Stomach (tissue), 9 donors: Measurements from ENCODE around the gene ANKFY1. TPM values are rescaled to one million over a fixed set of nuclear protein-coding genes. Genes with fewer than 3 reads are reported as not detected.
A peak's percentile ranks its signal among the peaks of the same experiment; 100 is the strongest.

Source experiments
- DNase-seq, 2 donors: peaks; one replicate each; pipeline versions ENCODE4 v3.0.0 to v3.0.0-alpha.2; 2013 to 2019
- H3K27ac ChIP-seq, 5 donors: fragments of 200-600 bp in 4 of 5; sonication (generic) in 4 of 5; one replicate each; pipeline ENCODE4 v1.5.1; 2013 to 2019; ENCODE audit warnings: mild to moderate bottlenecking in 1 of 5, moderate library complexity in 1 of 5
- H3K27me3 ChIP-seq, 3 donors: fragments of 200-600 bp; sonication (generic); one replicate each; pipeline ENCODE4 v1.5.1; 2017 to 2019; ENCODE audit warnings: mixed run types in 1 of 3
- H3K36me3 ChIP-seq, 4 donors: fragments of 200-600 bp; sonication (generic); 1 replicate in 3 of 4; 2 replicates in 1 of 4; pipeline ENCODE4 v1.5.1; 2016 to 2019
- H3K4me1 ChIP-seq, 4 donors: fragments of 200-600 bp; sonication (generic); one replicate each; pipeline ENCODE4 v1.5.1; 2016 to 2019
- H3K4me3 ChIP-seq, 4 donors: fragments of 200-600 bp; sonication (generic) in 3 of 4; one replicate each; pipeline ENCODE4 v1.5.1; 2016 to 2019; ENCODE audit warnings: mild to moderate bottlenecking in 1 of 4
- H3K9me3 ChIP-seq, 4 donors: fragments of 200-600 bp; sonication (generic); one replicate each; pipeline ENCODE4 v1.5.1; 2016 to 2019
- EP300 ChIP-seq: sonication (generic); formaldehyde crosslinking; IDR thresholded peaks from one replicate; pipeline ENCODE4 v1.6.1; 2017; ENCODE audit warnings: antibody characterized with exemption
- POLR2A ChIP-seq, 4 donors: fragments of 450-650 bp; IDR thresholded peaks; one replicate each; pipeline ENCODE4 v1.6.1; 2016; ENCODE audit warnings: antibody characterized with exemption in 4 of 4, control low read depth in 2 of 4, mild to moderate bottlenecking in 1 of 4, moderate library complexity in 1 of 4
- POLR2AphosphoS5 ChIP-seq, 3 donors: sonication (generic); formaldehyde crosslinking; IDR thresholded peaks; one replicate each; pipeline ENCODE4 v1.6.1; 2016; ENCODE audit warnings: antibody characterized with exemption in 3 of 3
- WGBS, 5 donors: extraction: QIAGEN DNeasy Blood & Tissue Kit in 3 of 5; methylation state at CpG; one replicate each; pipeline versions ENCODE4 v1.1.5 to v1.1.7; 2013 to 2018; 5-methylcytosine and 5-hydroxymethylcytosine counted together
- intact Hi-C: fragments of 100-400 bp; cut with DNase I; formaldehyde crosslinking; loops from one replicate; pipeline ENCODE4 v1.15.1; 2023; ENCODE audit warnings: low total_unique reads
- polyA plus RNA-seq, 3 donors: library from polyadenylated mRNA; stranded (reverse); fragments of 200-250 nt; gene quantifications; one replicate each; pipeline ENCODE4 v1.2.3, GENCODE V29; 2013
- total RNA-seq, 5 donors: library from RNA; depleted of rRNA; stranded (reverse); fragments of >200 nt; gene quantifications; one replicate each; pipeline versions ENCODE4 v1.1.0 to v1.2.3, GENCODE V29; 2014 to 2016
- TF ChIP-seq, protein P1 (sequence below), 7 experiments: fragments of 450-650 bp in 4 of 7; fragments of 200-600 bp in 3 of 7; sonication (generic) in 3 of 7; IDR thresholded peaks; one replicate each; pipeline ENCODE4 v1.5.1; 2016 to 2019; ENCODE audit warnings: antibody characterized with exemption in 7 of 7, control low read depth in 2 of 7, mild to moderate bottlenecking in 1 of 7
- donor health status: healthy with polysubstance abuse.
- donor health status: Bipolar disorder and iron deficiency.
- donor health status: healthy.

The ANKFY1 gene
- total and polyA plus RNA-seq, 8 donors, result 6.4 to 61.0 (median 39.2) TPM

DNA sequence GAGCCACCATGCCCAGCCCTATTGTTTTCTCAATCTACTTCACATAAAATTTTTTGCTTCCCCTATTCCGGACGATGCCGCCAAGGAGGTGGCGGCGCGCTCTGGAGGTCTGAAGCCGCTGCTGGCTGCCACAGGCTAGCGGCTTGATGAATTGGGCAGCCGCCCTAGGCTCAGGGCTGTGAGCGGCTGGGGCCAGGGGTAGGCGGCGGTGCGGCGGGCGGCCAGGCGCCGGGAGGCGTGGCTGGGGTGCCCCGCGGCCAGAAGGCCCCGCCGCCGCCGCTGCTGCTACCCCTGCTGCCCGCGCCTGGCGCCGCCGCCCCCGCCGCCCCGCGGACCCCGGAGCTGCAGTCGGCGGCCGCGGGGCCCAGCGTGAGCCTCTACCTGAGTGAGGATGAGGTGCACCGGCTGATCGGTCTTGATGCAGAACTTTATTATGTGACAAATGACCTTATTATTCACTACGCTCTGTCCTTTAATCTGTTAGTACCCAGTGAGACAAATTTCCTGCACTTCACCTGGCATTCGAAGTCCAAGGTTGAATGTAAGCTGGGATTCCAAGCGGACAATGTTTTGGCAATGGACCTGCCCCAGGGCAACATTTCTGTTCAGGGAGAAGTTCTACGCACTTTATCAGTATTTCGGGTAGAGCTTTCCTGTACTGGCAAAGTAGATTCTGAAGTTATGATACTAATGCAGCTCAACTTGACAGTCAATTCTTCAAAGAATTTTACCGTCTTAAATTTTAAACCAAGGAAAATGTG, 41.7 kb downstream of the ANKFY1 start:
- Histone ChIP-seq H3K4me1 (peaks cover 0 to 19% (median 7%) of the 10 kb centered on the region in 4 donors), H3K27me3 (no peaks in the 10 kb centered on the region), H3K36me3 (peaks cover 0 to 35% (median 26%) of the 10 kb centered on the region in 4 donors), H3K9me3 (no peaks in the 10 kb centered on the region), H3K4me3 (no peak overlapping the region), H3K27ac (peak overlapping the region in 1 of 5 donors; percentile 80)
- WGBS, 5 donors, result 87 to 96% (median 92%) methylated on average over 32 to 47 of the region's 47 CpGs
- TF ChIP-seq, protein P1, sequence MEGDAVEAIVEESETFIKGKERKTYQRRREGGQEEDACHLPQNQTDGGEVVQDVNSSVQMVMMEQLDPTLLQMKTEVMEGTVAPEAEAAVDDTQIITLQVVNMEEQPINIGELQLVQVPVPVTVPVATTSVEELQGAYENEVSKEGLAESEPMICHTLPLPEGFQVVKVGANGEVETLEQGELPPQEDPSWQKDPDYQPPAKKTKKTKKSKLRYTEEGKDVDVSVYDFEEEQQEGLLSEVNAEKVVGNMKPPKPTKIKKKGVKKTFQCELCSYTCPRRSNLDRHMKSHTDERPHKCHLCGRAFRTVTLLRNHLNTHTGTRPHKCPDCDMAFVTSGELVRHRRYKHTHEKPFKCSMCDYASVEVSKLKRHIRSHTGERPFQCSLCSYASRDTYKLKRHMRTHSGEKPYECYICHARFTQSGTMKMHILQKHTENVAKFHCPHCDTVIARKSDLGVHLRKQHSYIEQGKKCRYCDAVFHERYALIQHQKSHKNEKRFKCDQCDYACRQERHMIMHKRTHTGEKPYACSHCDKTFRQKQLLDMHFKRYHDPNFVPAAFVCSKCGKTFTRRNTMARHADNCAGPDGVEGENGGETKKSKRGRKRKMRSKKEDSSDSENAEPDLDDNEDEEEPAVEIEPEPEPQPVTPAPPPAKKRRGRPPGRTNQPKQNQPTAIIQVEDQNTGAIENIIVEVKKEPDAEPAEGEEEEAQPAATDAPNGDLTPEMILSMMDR (IDR thresholded peaks at IDR 0.05), result no peak
- no peak for DNase-seq
- intact Hi-C loops, result no loop called here

DNA sequence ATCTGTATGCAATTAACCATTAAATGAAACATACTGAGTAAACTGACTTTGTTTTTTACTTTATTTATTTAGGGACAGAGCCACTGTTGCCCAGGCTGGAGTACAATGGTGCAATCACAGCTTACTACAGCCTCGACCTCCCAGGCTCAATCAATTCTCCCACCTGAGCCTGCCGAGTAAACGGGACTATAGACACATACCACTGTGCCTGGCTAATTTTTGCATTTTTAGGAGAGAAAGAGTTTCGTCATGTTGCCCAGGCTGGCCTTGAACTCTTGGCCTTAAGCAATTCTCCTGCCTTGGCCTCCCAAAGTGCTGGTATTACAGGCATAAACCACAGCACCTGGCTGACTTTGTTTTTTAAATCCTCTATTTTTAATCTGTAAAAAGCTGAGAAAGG, 42.6 kb downstream of the ANKFY1 start:
- intact Hi-C loops, result no loop called here
- 62 to 75% (median 66%) methylated on average over 4 of the region's 4 CpGs for WGBS, 5 donors
- DNase-seq, result no peak
- Histone ChIP-seq H3K9me3 (no peaks in the 10 kb centered on the region), H3K36me3 (peaks cover 0 to 41% (median 34%) of the 10 kb centered on the region in 4 donors), H3K27ac (peak overlapping the region in 3 of 5 donors; percentile 52 to 80 (median 67)), H3K27me3 (no peaks in the 10 kb centered on the region), H3K4me1 (peaks cover 0 to 21% (median 7%) of the 10 kb centered on the region in 4 donors), H3K4me3 (no peak overlapping the region)
- TF ChIP-seq, protein P1 (IDR thresholded peaks at IDR 0.05), result no peak
- TF ChIP-seq POLR2AphosphoS5 (IDR thresholded peaks at IDR 0.05), result no peak

DNA sequence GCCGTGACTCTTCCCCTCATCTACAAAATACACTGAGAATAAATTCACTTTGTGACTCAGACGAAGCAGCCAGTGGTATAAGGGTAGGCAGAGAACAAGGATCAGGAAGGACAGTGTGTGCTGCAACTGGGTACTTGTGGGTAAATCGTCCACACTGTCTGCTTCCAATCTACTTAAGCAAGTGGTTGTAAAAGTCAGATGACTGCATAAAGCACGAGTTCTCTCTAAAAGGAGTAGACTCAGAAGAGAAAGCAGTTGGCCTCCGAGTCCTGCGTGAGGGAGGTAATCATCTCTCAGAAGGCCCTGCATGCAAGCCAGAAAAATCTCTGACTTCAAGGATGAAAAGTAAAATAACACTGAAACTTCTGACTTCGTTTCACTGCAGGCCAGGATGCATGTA, 43.1 kb downstream of the ANKFY1 start:
- H3K27me3 ChIP-seq, result no peaks in the 10 kb centered on the region
- peaks cover 0 to 26% (median 10%) of the 10 kb centered on the region in 4 donors for H3K4me1 ChIP-seq
- 51 to 71% (median 63%) methylated on average over 7 of the region's 7 CpGs for WGBS, 5 donors
- H3K27ac ChIP-seq, result peak overlapping the region in 4 of 5 donors; percentile 52 to 80 (median 60)
- no peaks in the 10 kb centered on the region for H3K9me3 ChIP-seq
- peaks cover 0 to 38% (median 35%) of the 10 kb centered on the region in 4 donors for H3K36me3 ChIP-seq
- intact Hi-C loops, result no loop called here
- TF ChIP-seq POLR2A (IDR thresholded peaks at IDR 0.05), result no peak
- TF ChIP-seq POLR2AphosphoS5 (IDR thresholded peaks at IDR 0.05), result peak in 1 of 3 donors; percentile 76
- TF ChIP-seq, protein P1 (IDR thresholded peaks at IDR 0.05), result no peak
- H3K4me3 ChIP-seq, result no peak overlapping the region
- peak in 1 of 2 donors; percentile 50 for DNase-seq

DNA sequence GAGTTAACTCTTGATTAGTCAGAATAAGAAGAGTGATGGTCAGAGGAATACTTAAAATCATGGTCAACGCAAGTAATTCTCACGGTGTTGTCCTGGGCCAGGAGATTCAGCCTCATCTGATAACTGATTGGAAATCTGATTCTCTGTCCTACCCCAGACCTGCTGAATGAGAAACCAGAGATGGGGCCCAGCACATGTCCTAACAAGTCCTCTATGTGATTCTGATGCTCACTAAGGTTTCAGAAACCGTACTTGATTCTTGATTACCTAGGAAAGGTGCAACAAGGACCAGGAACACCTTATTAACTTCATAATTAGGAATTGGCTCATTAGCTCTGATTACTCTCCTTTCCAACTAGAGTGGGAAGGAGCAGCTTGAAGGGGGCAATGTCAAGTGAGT, 44.5 kb downstream of the ANKFY1 start:
- H3K27ac ChIP-seq, result peak overlapping the region in 1 of 5 donors; percentile 80
- TF ChIP-seq POLR2AphosphoS5 (IDR thresholded peaks at IDR 0.05) (no peak), POLR2A (IDR thresholded peaks at IDR 0.05) (no peak), EP300 (no peak)
- TF ChIP-seq, protein P1 (IDR thresholded peaks at IDR 0.05), result no peak
- WGBS, 5 donors, result 90 to 95% (median 93%) methylated on average over 3 of the region's 3 CpGs
- no peaks in the 10 kb centered on the region for H3K9me3 ChIP-seq
- no peaks in the 10 kb centered on the region for H3K27me3 ChIP-seq
- H3K4me1 ChIP-seq, result peaks cover 0 to 35% (median 15%) of the 10 kb centered on the region in 4 donors
- peaks cover 0 to 36% (median 34%) of the 10 kb centered on the region in 4 donors for H3K36me3 ChIP-seq
- no peak for DNase-seq
- H3K4me3 ChIP-seq, result no peak overlapping the region
- intact Hi-C loops, result no loop called here
